K562 (cell line): Measurements from ENCODE around the gene SENP7. TPM values are rescaled to one million over a fixed set of nuclear protein-coding genes. Genes with fewer than 3 reads are reported as not detected.
A peak's percentile ranks its signal among the peaks of the same experiment; 100 is the strongest.

ENCODE experiments used
- ATAC-seq: fragments of 200-7000 bp; cut with Tn5 transposase; 3 replicates; pipeline ENCODE4 v1.9.1; 2020; ENCODE audit warnings: moderate library complexity
- BruUV-seq: library from RNA; stranded (reverse); fragments of 400-500 nt; replicated peaks from 2 replicates; lab custom pipeline; 2021; lab: Mats Ljungman, UMichigan
- CTCF ChIA-PET: fragments of 300-600 bp; formaldehyde crosslinking; extraction: SDS; loops from one replicate; lab custom pipeline; 2021; ENCODE audit warnings: low intra/inter-chr PET ratio; lab: Yijun Ruan, JAX
- POLR2A ChIA-PET: fragments of 300-600, 350-650 bp; sonication (Branson Sonifier 250); formaldehyde crosslinking; extraction: SDS; loops from one replicate; lab custom pipeline; 2021; ENCODE audit warnings: antibody characterized with exemption, inconsistent platforms; lab: Yijun Ruan, JAX
- DNase-seq, 4 experiments: peaks; one replicate each; pipeline versions ENCODE4 v3.0.0 to v3.0.0-alpha.2; 2011 to 2018; ENCODE audit warnings: low spot score in 3 of 4, mixed read lengths in 3 of 4; ENCODE audit errors: extremely low read depth in 1 of 4
- FAIRE-seq: peaks from 2 replicates; lab custom pipeline; 2011; peaks lifted over from hg19 to GRCh38; lab: Jason Lieb, UNC
- H2AFZ ChIP-seq: 2 replicates; pipeline ENCODE4 v1.6.0; 2011; ENCODE audit warnings: low read depth, low read length, control low read depth, inconsistent platforms
- H3K27ac ChIP-seq: fragments of 200-600 bp; 3 replicates; pipeline ENCODE4 v1.8.0; 2011; ENCODE audit warnings: low read depth, mild to moderate bottlenecking, control low read depth, inconsistent platforms, low read length, moderate library complexity, mixed read lengths; ENCODE audit errors: extremely low read depth
- H3K27me3 ChIP-seq, 2 experiments: fragments of 300-600 bp in 1 of 2; 2 replicates in 1 of 2; 3 replicates in 1 of 2; pipeline versions ENCODE4 v1.6.0 to v1.8.0; 2011; ENCODE audit warnings: inconsistent platforms in 2 of 2, low read length in 2 of 2, mild to moderate bottlenecking in 1 of 2, mixed read lengths in 1 of 2, moderate library complexity in 1 of 2; ENCODE audit not compliant: control insufficient read depth in 2 of 2, insufficient read depth in 2 of 2
- H3K36me3 ChIP-seq: fragments of 300-600 bp; 3 replicates; pipeline ENCODE4 v1.8.0; 2011; ENCODE audit warnings: mild to moderate bottlenecking, low read length, inconsistent platforms; ENCODE audit not compliant: control insufficient read depth, insufficient read depth
- H3K4me1 ChIP-seq, 2 experiments: fragments of 200-600 bp in 1 of 2; replicated peaks in 1 of 2; 2 replicates in 1 of 2; 3 replicates in 1 of 2; pipeline versions ENCODE4 v1.5.1 to v1.8.0; 2011; ENCODE audit warnings: inconsistent platforms in 2 of 2, low read length in 2 of 2, mild to moderate bottlenecking in 1 of 2, mixed read lengths in 1 of 2, moderate library complexity in 1 of 2; ENCODE audit not compliant: control insufficient read depth in 2 of 2, insufficient read depth in 2 of 2
- H3K4me2 ChIP-seq: 2 replicates; pipeline ENCODE4 v1.6.1; 2011; ENCODE audit warnings: low read length, control low read depth, inconsistent platforms, mixed read lengths; ENCODE audit not compliant: insufficient read depth
- H3K4me3 ChIP-seq: fragments of 200-600 bp; sonication (generic), shearing (Covaris generic); 2 replicates; pipeline ENCODE4 v1.5.1; 2016; ENCODE audit warnings: control low read depth, inconsistent platforms
- H3K79me2 ChIP-seq: fragments of 200-600 bp; 3 replicates; pipeline ENCODE4 v1.8.0; 2011; ENCODE audit warnings: low read length, inconsistent platforms; ENCODE audit not compliant: control insufficient read depth, insufficient read depth
- H3K9ac ChIP-seq, 2 experiments: 2 replicates each; pipeline versions ENCODE4 v1.6.0 to v1.6.1; 2011; ENCODE audit warnings: low read depth in 2 of 2, low read length in 2 of 2, control low read depth in 1 of 2, inconsistent platforms in 1 of 2, mild to moderate bottlenecking in 1 of 2, mixed read lengths in 1 of 2; ENCODE audit not compliant: insufficient read depth in 1 of 2
- H3K9me1 ChIP-seq: one replicate; pipeline ENCODE4 v1.6.0; 2011; ENCODE audit warnings: inconsistent platforms, mild to moderate bottlenecking, low read length, moderate library complexity; ENCODE audit not compliant: control insufficient read depth, insufficient read depth
- H3K9me3 ChIP-seq: replicated peaks from 2 replicates; pipeline ENCODE4 v1.5.1; 2011; ENCODE audit warnings: low read depth, low read length, inconsistent platforms; ENCODE audit not compliant: control insufficient read depth, insufficient read depth
- H4K20me1 ChIP-seq: replicated peaks from 2 replicates; pipeline ENCODE4 v1.6.1; 2011; ENCODE audit warnings: low read length, inconsistent platforms, mixed read lengths; ENCODE audit not compliant: control insufficient read depth, insufficient read depth
- NFIC ChIP-seq: fragments of 450-650 bp; IDR thresholded peaks from 2 replicates; pipeline ENCODE4 v1.6.1; 2017; ENCODE audit warnings: mild to moderate bottlenecking, inconsistent platforms
- ZFP30 ChIP-seq: fragments of 250-450 bp; sonication (Bioruptor Pico); IDR thresholded peaks from 2 replicates; pipeline ENCODE4 v1.8.0; 2022; ENCODE audit warnings: moderate library complexity, mild to moderate bottlenecking, inconsistent platforms, borderline replicate concordance
- WGBS: fragments of 100-300 bp; shearing (Covaris generic); methylation state at CpG from one replicate; pipeline ENCODE4 v1.1.6; 2016; ENCODE audit warnings: low coverage, mixed read lengths; ENCODE audit not compliant: insufficient coverage; ENCODE audit errors: missing lambda C conversion rate; 5-methylcytosine and 5-hydroxymethylcytosine counted together
- in situ Hi-C: fragments of 300-500 bp; cut with MboI; formaldehyde crosslinking; loops from 4 replicates; pipeline ENCODE4 v1.15.0; 2018; ENCODE audit warnings: inconsistent platforms, mixed read lengths
- intact Hi-C: fragments of 100-400 bp; cut with micrococcal nuclease; formaldehyde crosslinking; loops from 2 replicates; pipeline ENCODE4 v1.14.2; 2022
- polyA plus RNA-seq, 8 experiments: library from polyadenylated mRNA; depleted of rRNA in 4 of 8; stranded (reverse) in 5 of 8; unstranded in 3 of 8; fragments of >200 nt; fragmentation: Nextera tagmentation in 2 of 8; fragmentation: Illumina TruSeq in 1 of 8; extraction: Ambion mirVana in 2 of 8; extraction: Trizol in 1 of 8; gene quantifications; 2 replicates each; pipeline versions ENCODE4 v1.2.1 to v1.2.3, GENCODE V29; 2011 to 2014; ENCODE audit warnings: inconsistent platforms in 1 of 8, missing spikeins in 1 of 8
- total RNA-seq, 7 experiments: library from RNA; depleted of rRNA in 6 of 7; stranded (reverse); fragments of >200 nt in 6 of 7; fragmentation: Illumina TruSeq in 2 of 7; extraction: Trizol in 2 of 7; gene quantifications; 2 replicates each; pipeline versions ENCODE4 v1.2.1 to v1.2.3, GENCODE V29; 2011 to 2021; ENCODE audit warnings: low replicate concordance in 1 of 7
- TF ChIP-seq, protein P1 (sequence below), 3 experiments: fragments of 200-800 bp in 1 of 3; sonication (Bioruptor generic) in 1 of 3; sonication (generic) in 1 of 3; formaldehyde crosslinking in 1 of 3; IDR thresholded peaks; 2 replicates each; pipeline versions ENCODE4 v1.6.1 to v1.8.0; 2016 to 2022; ENCODE audit warnings: mild to moderate bottlenecking in 2 of 3, missing compliant biosample characterization in 2 of 3, missing genetic modification characterization in 2 of 3, missing genetic modification reagents in 1 of 3

SENP7 gene
- total and polyA plus RNA-seq, 9 of the 15 experiments (the other 6 are each of a cell fraction or from before 2014, with no cell fraction given) = 4.1 to 21.9 (median 10.7) TPM

DNA sequence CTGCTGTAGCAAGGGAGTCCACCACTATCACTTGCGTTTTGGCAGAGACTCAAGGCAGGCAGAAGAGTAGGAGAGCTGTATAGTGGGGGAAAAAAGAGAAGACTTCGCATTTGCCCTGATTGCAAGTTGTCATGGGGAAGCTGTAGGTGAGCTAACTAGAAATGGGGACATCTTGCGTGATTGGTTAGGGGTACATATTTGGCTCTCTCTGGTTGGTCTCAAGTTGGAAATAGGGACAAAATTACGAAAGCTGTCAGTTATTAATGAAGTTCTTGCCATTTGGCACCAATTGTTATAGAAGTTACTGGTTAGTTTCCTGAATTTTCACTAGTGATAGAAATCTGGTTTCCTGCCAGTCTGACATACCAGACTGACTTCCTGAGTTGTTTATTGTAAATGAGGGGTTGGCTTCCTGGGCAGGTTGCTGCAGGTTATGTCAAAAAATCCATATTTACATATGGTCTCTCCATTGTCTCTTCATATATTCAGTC lies 8.2 kb upstream of the SENP7 start:
- no peak overlapping the region for H3K27ac ChIP-seq
- WGBS = 58% methylated on average over 4 of the region's 4 CpGs

More for the DNA sequence above, 8.2 kb upstream of the SENP7 start:
- ChIA-PET CTCF (no interaction called here), POLR2A (interaction anchor here (0.6 to 1.9 kb wide), 3 partner anchors 9 to 82 kb away, joined by 3 to 8 read pairs (median 3); no protein-coding TSS in a partner anchor)
- FAIRE-seq (no peak), DNase-seq (peak in 1 of 4 experiments; percentile 18), ATAC-seq (peak; percentile 27; the same call in 1 of the 3 replicates)
- no peak overlapping the region for H3K9ac ChIP-seq
- peak overlapping the region; percentile 47 for H2AFZ ChIP-seq
- H3K27me3 ChIP-seq = no peaks in the 10 kb centered on the region
- intact Hi-C loops (no loop called here), in situ Hi-C loops (no loop called here)
- BruUV-seq = no TSS peak
- no peak for TF ChIP-seq ZFP30
- TF ChIP-seq NFIC = 0 out of 2 replicates have a peak, but pooled peaks have one; percentile 7
- TF ChIP-seq, protein P1, sequence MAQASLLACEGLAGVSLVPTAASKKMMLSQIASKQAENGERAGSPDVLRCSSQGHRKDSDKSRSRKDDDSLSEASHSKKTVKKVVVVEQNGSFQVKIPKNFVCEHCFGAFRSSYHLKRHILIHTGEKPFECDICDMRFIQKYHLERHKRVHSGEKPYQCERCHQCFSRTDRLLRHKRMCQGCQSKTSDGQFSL (CRISPR knock-in tag; IDR thresholded peaks at IDR 0.05) = no peak
- TF ChIP-seq, protein P1 (tag; IDR thresholded peaks at IDR 0.05) = no peak
- no peak overlapping the region for H3K4me2 ChIP-seq
- H3K36me3 ChIP-seq = no peaks in the 10 kb centered on the region
- H3K4me1 ChIP-seq = peaks cover 3 to 28% of the 10 kb centered on the region in 2 experiments; a peak in 3 of 5 replicates
- no peak overlapping the region for H3K4me3 ChIP-seq
- no peaks in the 10 kb centered on the region for H3K9me3 ChIP-seq
- H4K20me1 ChIP-seq = no peaks in the 10 kb centered on the region
- no peaks in the 10 kb centered on the region for H3K79me2 ChIP-seq
- no peaks in the 10 kb centered on the region for H3K9me1 ChIP-seq
